Nucleus accumbens (tissue), 56 donors: Measurements from ENCODE around the gene ELF2.
"Not testable (repeated sequence)": the region's sequence is repeated elsewhere in the genome, so short reads cannot be mapped to it uniquely, and the experiment has no call there.

Source experiments
- DNase-seq, 56 donors: peaks; one replicate each; lab custom pipeline; 2025; lab: John Stamatoyannopoulos, UW

The ELF2 gene

GRCh38 chr4:139082750-139083606, 94.0 kb downstream of the ELF2 start:
- DNase-seq: peak; percentile 38 to 98 (median 92)

- no peak for DNase-seq
Observed at GRCh38 chr4:139078926-139079325, 98.1 kb downstream of the ELF2 start.

DNA sequence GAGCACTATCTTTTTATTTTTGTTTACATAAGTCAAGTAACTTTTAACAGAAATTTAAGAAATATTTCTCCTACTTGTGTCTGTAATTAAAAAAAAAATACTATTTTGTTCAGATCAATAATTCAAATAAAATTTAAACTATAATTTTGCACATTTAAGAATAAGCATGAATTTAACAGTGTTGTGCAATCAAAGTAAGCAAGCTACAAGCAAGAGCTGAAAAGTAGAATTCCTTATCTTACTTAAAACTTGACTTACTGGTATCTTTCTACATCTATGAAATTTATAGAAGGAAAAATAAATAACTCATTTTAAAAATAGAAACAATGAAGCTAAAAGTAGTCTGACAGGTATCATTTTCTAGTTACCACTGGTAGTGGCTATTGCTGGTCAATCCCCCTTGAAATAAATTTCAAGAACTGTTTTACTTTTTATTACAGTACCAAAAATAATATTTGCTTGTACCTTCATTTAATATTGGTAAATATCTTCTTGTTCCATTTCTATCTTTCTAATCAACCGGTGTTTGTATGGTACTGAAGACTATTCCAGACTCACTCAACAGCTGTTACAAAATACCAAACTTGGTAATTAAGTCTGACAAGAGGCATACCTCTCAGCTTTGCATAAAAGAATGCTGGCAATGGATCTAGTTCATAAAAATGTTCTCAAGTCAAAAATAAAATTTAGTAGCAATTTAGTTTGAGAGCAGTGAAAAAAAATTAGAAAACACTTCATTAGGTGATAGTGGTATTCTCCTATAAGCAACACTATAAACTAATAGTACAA, 99.3 kb downstream of the ELF2 start:
- DNase-seq: no peak

DNA sequence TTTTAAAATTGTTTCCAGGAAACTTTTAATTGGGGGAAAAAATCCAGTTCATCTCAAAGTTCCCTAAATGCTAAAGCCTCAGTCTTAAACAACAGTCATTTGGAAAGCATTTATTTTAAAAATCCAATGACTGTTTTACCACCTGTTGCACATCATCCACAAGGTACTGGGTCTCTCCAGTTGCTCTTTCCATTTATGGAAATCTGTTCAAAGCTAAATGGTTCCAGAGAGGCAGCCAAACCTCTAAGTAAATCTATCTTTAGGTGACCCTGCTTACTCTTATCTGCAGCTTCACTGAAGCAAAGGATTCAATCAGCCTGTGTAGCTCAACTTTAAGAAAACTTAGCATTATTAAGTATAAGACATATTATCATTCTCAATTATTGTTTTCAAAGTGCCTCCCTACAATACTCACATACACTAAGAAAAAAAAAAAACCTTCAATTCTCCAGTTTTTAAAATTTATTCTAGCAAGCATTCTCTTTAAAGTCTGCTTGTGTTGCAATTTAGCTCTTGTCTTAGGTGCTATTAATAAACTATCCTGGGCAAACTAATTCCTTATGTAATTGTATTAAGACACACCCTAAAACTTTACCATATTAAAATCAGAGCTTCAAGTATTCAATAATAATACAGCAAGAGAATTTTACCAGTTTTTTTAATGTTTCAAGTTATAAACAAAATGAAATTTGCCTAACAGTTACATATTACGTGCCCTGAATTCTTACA, 100.8 kb downstream of the ELF2 start:
- no peak for DNase-seq

DNA sequence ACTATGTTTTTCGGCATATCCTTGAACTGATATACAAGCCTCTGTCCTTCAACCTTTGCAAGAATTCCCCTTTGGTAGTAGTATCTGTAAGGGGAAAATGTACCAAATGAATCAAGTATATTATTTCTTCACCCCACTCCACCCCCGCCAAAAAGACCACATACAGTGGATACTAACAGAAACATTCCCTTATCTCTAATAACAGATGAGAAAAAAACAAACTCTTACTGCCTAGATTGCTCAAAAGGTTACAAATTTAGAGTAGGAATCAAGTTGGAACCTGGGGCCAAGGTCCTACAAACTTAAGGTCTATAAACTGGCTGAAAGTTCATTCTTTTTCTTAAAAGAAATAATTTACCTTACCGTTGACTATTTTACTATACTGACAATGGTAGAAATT, 116.4 kb downstream of the ELF2 start:
- DNase-seq: no peak

DNA sequence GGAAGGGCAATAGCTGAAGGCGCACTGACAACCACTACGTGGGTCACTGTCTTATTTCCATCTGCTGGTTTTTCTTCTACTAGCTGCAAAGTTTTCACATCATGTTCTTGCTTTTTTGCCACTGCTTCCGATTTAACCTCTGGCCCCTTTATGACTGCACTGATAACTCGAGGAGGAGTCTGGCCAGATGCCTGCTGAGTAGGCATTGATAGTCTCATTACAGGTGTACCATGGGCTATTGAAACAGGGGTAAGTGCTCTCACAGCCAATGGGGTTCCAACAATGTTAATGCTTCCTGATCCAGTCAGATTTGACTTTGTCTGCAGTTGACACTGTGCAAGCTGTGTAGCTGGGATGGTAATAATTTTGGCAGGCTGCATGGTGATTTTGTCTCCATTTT, 118.0 kb downstream of the ELF2 start:
- not testable (repeated sequence) for DNase-seq

DNA sequence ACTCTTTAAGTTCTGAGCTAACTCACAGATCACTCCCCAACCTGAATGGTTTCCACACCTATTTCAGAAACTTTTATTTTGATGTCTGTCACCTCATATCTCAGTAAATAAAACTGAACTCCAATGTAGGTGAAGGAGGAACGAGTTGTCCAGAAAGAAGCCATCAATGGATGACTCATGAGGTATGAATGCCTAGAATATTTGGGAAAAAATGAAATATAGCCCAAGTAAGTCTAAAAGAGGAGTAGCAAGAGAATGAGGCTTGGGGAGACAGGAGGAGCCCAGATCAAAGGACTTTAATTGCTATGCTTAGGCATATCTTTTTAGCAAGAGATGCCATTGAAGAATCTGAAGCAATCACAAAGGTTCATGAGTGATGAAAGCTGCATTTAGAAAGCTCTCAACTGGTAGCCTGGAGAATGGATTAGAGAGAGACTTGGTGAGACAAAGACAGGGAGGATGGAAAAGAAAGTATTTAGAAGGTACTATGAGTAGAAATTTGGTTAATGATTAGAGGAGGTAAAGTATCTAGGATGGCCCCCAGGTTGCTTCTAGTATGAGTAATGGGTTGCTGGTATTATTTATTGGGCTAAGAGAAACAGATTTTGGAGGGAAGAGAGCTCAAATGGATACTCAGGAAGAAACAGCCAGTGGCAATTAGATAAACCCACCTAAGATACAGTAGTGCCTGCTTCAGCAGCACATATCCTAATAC, 122.1 kb downstream of the ELF2 start:
- no peak for DNase-seq

DNA sequence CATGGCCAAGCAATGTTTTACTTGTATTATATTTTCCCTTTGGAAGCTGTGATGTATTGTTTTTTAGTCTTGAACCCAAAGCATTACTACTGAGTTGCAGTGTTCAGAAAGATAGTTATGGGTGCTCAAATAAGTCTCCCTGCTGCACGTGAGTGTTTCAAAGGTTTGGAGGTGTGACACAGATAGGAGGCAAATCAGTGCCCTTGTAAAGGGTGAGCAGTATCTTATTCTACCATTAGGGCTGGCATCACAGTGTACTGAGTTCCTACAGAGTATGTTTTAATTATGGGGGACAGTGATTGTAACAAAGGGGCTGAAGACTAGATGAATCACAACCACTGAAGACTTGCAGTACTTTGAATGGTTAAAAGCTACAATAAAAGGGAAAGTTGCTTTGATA, 123.1 kb downstream of the ELF2 start:
- no peak for DNase-seq

GRCh38 chr4:139050446-139050845, 126.6 kb downstream of the ELF2 start:
- DNase-seq: no peak

- DNase-seq: no peak
Observed at GRCh38 chr4:139048026-139048425, 129.0 kb downstream of the ELF2 start.

- DNase-seq: no peak
Observed at GRCh38 chr4:139044291-139044690, 132.7 kb downstream of the ELF2 start.

DNA sequence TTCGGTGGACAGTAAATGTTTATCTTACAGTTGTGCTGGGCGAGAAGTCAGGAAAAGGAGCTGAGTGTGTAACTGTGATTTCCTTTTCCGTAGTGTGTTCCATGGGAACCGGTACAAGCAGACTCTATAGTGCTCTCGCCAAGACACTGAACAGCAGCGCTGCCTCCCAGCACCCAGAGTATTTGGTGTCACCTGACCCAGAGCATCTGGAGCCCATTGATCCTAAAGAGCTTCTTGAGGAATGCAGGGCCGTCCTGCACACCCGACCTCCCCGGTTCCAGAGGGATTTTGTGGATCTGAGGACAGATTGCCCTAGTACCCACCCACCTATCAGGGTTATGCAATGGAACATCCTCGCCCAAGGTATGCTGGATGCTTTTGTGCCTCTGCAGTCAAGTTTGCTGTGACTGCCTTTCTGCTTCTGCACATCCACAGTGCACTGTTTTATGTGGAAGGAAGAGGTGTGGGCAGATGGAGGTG, 134.0 kb downstream of the ELF2 start:
- peak in 24 of 56 donors; percentile 1 to 71 (median 16) for DNase-seq

- no peak for DNase-seq
Observed at GRCh38 chr4:139038874-139039443, 138.1 kb downstream of the ELF2 start.

DNA sequence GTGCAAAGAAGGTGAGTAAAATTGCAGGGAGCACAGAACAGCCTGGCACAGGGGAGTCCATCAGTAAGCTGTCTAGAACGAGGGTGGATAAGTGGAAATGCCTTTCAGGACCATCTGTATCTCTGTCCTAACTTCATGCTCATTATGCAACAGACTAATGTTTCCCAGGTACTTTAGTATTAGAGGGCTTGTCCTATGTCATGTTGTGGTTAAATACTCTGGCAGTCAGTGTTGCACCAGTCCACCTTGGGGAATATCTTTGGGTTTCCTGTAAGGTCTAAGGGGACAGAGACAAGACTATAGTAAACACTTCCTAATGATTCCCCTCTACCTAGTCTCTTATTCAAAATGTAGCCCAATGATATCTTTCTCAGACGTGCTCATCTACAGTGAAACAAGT, 140.1 kb downstream of the ELF2 start:
- DNase-seq: no peak

DNA sequence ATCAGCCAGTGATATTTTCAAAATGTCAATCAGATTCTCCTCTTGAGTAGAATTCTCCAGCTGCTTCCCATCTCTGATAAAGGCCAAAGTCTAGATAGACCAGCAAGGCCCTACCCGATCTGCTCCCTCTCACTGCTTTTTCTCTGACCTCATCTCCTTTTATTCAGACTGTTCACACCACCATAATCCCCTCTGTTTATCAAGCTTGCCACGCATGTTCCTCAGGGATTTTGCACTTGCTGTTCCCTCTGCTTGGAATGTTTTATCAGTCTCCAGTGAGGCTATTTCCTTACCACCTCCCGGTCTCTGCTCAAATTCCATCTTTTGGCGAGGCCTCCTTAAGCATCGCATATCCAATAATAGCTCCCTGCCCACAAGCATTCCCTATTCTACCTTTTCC, 141.4 kb downstream of the ELF2 start:
- DNase-seq: no peak

DNA sequence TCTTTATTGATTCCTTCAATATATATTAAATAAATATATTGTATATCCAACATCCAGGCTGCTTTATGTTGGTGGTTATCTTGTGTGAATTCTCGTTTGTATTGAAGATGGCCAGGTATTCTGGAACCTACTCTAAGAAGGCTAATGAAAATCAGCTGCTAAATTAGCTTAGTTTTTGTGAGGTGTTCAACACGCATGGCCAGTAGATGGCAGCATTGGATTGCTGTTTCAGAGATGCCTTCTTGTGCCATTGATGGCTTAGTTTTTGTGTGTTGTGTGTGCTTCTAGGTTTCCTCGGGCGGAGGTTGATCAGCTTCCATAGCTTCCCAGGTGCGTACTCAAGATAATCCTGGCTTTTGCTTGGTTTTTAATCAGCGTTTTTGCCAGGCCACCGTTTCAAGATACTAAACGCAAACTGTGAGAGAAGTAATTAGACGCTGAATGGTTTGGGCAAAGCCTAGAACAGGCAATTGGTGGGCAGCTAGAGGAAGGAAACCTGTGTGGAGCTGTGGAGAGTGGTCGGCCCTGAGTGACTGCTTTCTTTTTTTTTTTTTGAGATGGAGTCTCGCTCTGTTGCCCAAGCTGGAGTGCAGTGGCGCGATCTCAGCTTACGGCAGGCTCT, 146.3 kb downstream of the ELF2 start:
- DNase-seq: peak in 53 of 56 donors; percentile 3 to 90 (median 53)

GRCh38 chr4:139029866-139030363, 147.1 kb downstream of the ELF2 start:
- DNase-seq: not testable (repeated sequence)

DNA sequence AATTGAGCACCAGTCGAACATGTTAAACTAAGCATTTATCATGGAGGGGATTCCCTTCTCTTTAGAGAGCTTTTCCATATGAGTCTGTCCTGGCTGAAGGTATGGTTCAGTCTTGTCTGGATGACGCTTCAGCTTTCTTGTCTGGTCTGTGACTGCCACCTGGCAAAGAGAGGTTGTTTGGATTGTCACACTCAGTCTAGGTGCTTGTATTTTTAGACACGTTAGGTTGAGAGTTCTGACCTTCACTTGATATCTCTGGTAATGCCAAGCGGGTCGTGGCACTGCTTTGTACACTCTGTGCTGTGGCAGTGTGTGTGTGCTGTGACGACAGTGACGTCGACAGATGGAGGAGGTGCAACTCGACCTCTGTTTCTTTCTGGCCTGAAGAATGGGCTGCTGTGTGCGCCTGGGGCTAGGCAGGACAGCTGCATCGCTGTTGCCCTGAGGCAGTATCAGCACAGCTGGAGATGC, 148.8 kb downstream of the ELF2 start:
- peak in 49 of 56 donors; percentile 2 to 82 (median 43) for DNase-seq

- no peak for DNase-seq
Observed at GRCh38 chr4:139027776-139028175, 149.2 kb downstream of the ELF2 start.
